ENCODE data around the gene PRKCH.

PRKCH gene

DNA sequence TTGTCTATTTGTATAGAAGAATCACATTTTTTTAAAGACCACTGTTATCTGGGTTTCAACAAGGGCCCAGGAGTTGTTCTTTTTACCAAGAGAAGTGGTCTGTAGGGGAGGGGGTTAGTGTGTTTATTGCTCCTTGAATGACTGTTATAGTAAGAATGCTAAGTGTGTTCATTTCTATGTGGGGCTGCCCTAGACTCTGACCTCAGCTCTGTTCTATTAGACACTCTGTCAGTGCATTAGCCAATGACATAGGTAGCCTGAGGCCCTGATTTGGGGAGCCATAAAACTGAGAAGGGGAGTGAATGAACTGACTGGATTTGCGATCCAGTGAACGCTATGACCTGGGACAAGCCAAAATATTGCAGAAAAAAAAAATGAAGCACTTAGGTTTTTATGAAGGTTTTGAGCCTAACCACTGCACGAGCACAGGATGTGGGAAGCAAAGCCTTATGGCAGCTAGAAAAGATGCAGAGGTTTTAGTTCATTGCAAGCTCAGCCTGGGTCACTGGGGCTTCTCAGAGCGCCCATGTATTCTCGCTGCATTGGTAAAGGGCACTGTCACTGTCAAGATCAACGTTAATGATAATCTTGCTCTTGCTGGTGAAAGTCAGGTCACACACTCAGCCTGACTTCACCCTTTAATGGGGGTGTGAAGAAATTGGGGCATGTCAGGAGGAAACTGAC, 63.8 kb downstream of the PRKCH start (continued):
- TF ChIP-seq GLI4 (tag by site-specific recombination; IDR thresholded peaks at IDR 0.05): no peak
- TF ChIP-seq ZNF664 (tag by site-specific recombination; IDR thresholded peaks at IDR 0.05): no peak
- TF ChIP-seq ZNF133 (tag by site-specific recombination; IDR thresholded peaks at IDR 0.05): no peak
- no peak for TF ChIP-seq ZBTB48 (tag by site-specific recombination; IDR thresholded peaks at IDR 0.05)
- TF ChIP-seq PRDM10 (tag by site-specific recombination; IDR thresholded peaks at IDR 0.05): no peak
- peak; percentile 80 for TF ChIP-seq MZF1 (tag by site-specific recombination; IDR thresholded peaks at IDR 0.05; ENCODE audit: borderline replicate concordance)
- no peak for TF ChIP-seq ZNF112 (tag by site-specific recombination; IDR thresholded peaks at IDR 0.05)
- TF ChIP-seq ATF2 (tag by site-specific recombination; IDR thresholded peaks at IDR 0.05; ENCODE audit: low read depth): 0 out of 2 replicates have a peak, but pooled peaks have one; percentile 21
- TF ChIP-seq ZNF311 (tag by site-specific recombination; IDR thresholded peaks at IDR 0.05; ENCODE audit: borderline replicate concordance): no peak

GRCh38 chr14:61386173-61386772, 64.9 kb downstream of the PRKCH start:
- no peak overlapping the region for H3K27ac ChIP-seq (ENCODE audit: extremely low read depth, low read depth, low read length)
- ChIA-PET POLR2A (no interaction called here), CTCF (interaction anchor here (1.0 kb wide), 1 partner anchor 13 kb away, joined by 3 read pairs; no protein-coding TSS in a partner anchor)
- no peaks in the 10 kb centered on the region for H3K9me3 ChIP-seq (ENCODE audit: control insufficient read depth, insufficient read depth, low read depth, low read length)
- no peaks in the 10 kb centered on the region for H3K36me3 ChIP-seq (ENCODE audit: control insufficient read depth in 2 of 2, insufficient read depth in 1 of 2, low read length in 2 of 2)
- H3K4me1 ChIP-seq (ENCODE audit: control insufficient read depth, insufficient read depth, low read length): peaks cover 11% of the 10 kb centered on the region
- H3K4me3 ChIP-seq (ENCODE audit: low read depth, low read length): no peak overlapping the region
- TF ChIP-seq ZBTB17 (tag by site-specific recombination; IDR thresholded peaks at IDR 0.05) (no peak), CTCF (tag by site-specific recombination; IDR thresholded peaks at IDR 0.05) (no peak), ZNF768 (tag by site-specific recombination; IDR thresholded peaks at IDR 0.05) (no peak), REST (tag by site-specific recombination; IDR thresholded peaks at IDR 0.05) (no peak), ZNF624 (tag by site-specific recombination; IDR thresholded peaks at IDR 0.05) (no peak), ZNF560 (tag by site-specific recombination; IDR thresholded peaks at IDR 0.05; ENCODE audit: borderline replicate concordance) (no peak), WT1 (tag by site-specific recombination; IDR thresholded peaks at IDR 0.05) (no peak), ZNF514 (tag by site-specific recombination; IDR thresholded peaks at IDR 0.05) (no peak), KLF17 (tag by site-specific recombination; IDR thresholded peaks at IDR 0.05) (no peak), ZNF548 (tag by site-specific recombination; IDR thresholded peaks at IDR 0.05) (no peak), ZNF48 (tag by site-specific recombination; IDR thresholded peaks at IDR 0.05) (no peak), ZNF426 (tag by site-specific recombination; IDR thresholded peaks at IDR 0.05) (no peak), ZNF114 (tag by site-specific recombination; IDR thresholded peaks at IDR 0.05) (no peak), ZNF544 (tag by site-specific recombination; IDR thresholded peaks at IDR 0.05) (no peak)
- TF ChIP-seq, protein P1, sequence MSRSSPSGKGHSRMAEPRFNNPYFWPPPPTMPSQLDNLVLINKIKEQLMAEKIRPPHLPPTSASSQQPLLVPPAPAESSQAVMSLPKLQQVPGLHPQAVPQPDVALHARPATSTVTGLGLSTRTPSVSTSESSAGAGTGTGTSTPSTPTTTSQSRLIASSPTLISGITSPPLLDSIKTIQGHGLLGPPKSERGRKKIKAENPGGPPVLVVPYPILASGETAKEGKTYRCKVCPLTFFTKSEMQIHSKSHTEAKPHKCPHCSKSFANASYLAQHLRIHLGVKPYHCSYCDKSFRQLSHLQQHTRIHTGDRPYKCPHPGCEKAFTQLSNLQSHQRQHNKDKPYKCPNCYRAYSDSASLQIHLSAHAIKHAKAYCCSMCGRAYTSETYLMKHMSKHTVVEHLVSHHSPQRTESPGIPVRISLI (tag by site-specific recombination; IDR thresholded peaks at IDR 0.05): no peak
